A549 (cell line): ENCODE data around the gene NCOA6.
A peak's percentile ranks its signal among the peaks of the same experiment; 100 is the strongest.

Experiments
- CTCF ChIP-seq: fragments of >200 bp; sonication (Bioruptor Twin); formaldehyde crosslinking; IDR thresholded peaks from 3 replicates; pipeline ENCODE4 v1.5.1; 2016
- PBX3 ChIP-seq: IDR thresholded peaks from 2 replicates; pipeline ENCODE4 v1.6.1; 2012
- POLR2A ChIP-seq: IDR thresholded peaks from 2 replicates; pipeline ENCODE4 v1.6.1; 2012; ENCODE audit warnings: mild to moderate bottlenecking, low read length
- RAD21 ChIP-seq, 2 experiments: fragments of >200 bp in 1 of 2; sonication (Bioruptor Twin) in 1 of 2; formaldehyde crosslinking in 1 of 2; IDR thresholded peaks in 1 of 2; conservative IDR thresholded peaks in 1 of 2; 2 replicates in 1 of 2; 3 replicates in 1 of 2; pipeline ENCODE4 v1.6.1; 2012 to 2018; ENCODE audit warnings: inconsistent platforms in 1 of 2
- TFCP2L1 ChIP-seq: fragments of 250-450 bp; sonication (Bioruptor Pico); IDR thresholded peaks from 2 replicates; pipeline ENCODE4 v1.5.0; 2021; ENCODE audit warnings: mild to moderate bottlenecking

- no peak for TF ChIP-seq RAD21 (conservative IDR thresholded peaks at IDR 0.05 in 1 of 2, IDR thresholded peaks at IDR 0.05 in 1 of 2)
- no peak for TF ChIP-seq CTCF
- peak; percentile 67 for TF ChIP-seq POLR2A
- no peak for TF ChIP-seq TFCP2L1
- TF ChIP-seq PBX3 = no peak
These were observed 148.6 kb downstream of the NCOA6 start, which contains the start of gene PIGU for GRCh38 chr20:34676642-34677373.
